OCI-LY1 (cell line): ENCODE results near the gene CLK2.

Experiments
- H2AFZ ChIP-seq: fragments of 200-600 bp; sonication (generic), shearing (Covaris generic); 2 replicates; pipeline ENCODE4 v1.6.0; 2014; ENCODE audit warnings: antibody characterized with exemption, mild to moderate bottlenecking, low read length
- H3F3A ChIP-seq: fragments of 200-600 bp; sonication (generic), shearing (Covaris generic); 2 replicates; pipeline ENCODE4 v1.6.0; 2014; ENCODE audit warnings: mild to moderate bottlenecking, antibody characterized with exemption, low read length, moderate library complexity; ENCODE audit not compliant: insufficient read depth
- H3K27ac ChIP-seq: fragments of 200-600 bp; sonication (generic); 2 replicates; pipeline ENCODE4 v1.5.1; 2014; ENCODE audit warnings: low read length, mixed run types, mild to moderate bottlenecking, low read depth; ENCODE audit not compliant: poor library complexity, severe bottlenecking
- H3K27me3 ChIP-seq: fragments of 200-600 bp; sonication (generic); 2 replicates; pipeline ENCODE4 v1.6.0; 2014; ENCODE audit warnings: antibody characterized with exemption, mild to moderate bottlenecking, low read length, moderate library complexity; ENCODE audit not compliant: insufficient read depth
- H3K36me3 ChIP-seq: fragments of 200-600 bp; sonication (generic); 2 replicates; pipeline ENCODE4 v1.6.1; 2014; ENCODE audit warnings: mild to moderate bottlenecking, antibody characterized with exemption, low read length, moderate library complexity, mixed read lengths; ENCODE audit not compliant: insufficient read depth
- H3K4me1 ChIP-seq: fragments of 200-600 bp; sonication (generic); 2 replicates; pipeline ENCODE4 v1.5.1; 2014; ENCODE audit warnings: mild to moderate bottlenecking, low read length, moderate library complexity; ENCODE audit not compliant: insufficient read depth, severe bottlenecking
- H3K4me2 ChIP-seq: fragments of 200-600 bp; sonication (generic), shearing (Covaris generic); 2 replicates; pipeline ENCODE4 v1.6.1; 2014; ENCODE audit warnings: low read length
- H3K4me3 ChIP-seq: fragments of 200-600 bp; sonication (generic); 2 replicates; pipeline ENCODE4 v1.5.1; 2014; ENCODE audit warnings: low read length, low read depth, mild to moderate bottlenecking, mixed read lengths; ENCODE audit not compliant: poor library complexity, severe bottlenecking
- H3K79me2 ChIP-seq: fragments of 200-600 bp; shearing (Covaris generic); 2 replicates; pipeline ENCODE4 v1.6.1; 2016; ENCODE audit warnings: mixed run types, low read length, mixed read lengths; ENCODE audit not compliant: insufficient read depth
- H3K9ac ChIP-seq: fragments of 200-600 bp; sonication (generic), shearing (Covaris generic); 2 replicates; pipeline ENCODE4 v1.6.1; 2014; ENCODE audit warnings: mild to moderate bottlenecking, low read length, mixed read lengths
- H3K9me2 ChIP-seq: fragments of 200-600 bp; sonication (generic), shearing (Covaris generic); 2 replicates; pipeline ENCODE4 v1.6.1; 2014; ENCODE audit warnings: low read depth, mild to moderate bottlenecking, low read length, mixed read lengths
- H3K9me3 ChIP-seq: fragments of 200-600 bp; shearing (Covaris generic); 2 replicates; pipeline ENCODE4 v1.6.1; 2014; ENCODE audit warnings: low read length, mixed read lengths
- H4K20me1 ChIP-seq: fragments of 200-600 bp; sonication (generic), shearing (Covaris generic); 2 replicates; pipeline ENCODE4 v1.6.0; 2016; ENCODE audit warnings: mild to moderate bottlenecking, low read length; ENCODE audit not compliant: insufficient read depth
- CTCF ChIP-seq: fragments of 200-600 bp; sonication (generic), shearing (Covaris generic); IDR thresholded peaks from 2 replicates; pipeline ENCODE4 v1.5.1; 2017; ENCODE audit warnings: mild to moderate bottlenecking, antibody characterized with exemption, low read length, moderate library complexity, mixed read lengths
- EZH2 ChIP-seq: fragments of 200-600 bp; sonication (generic), shearing (Covaris generic); IDR thresholded peaks from 2 replicates; pipeline ENCODE4 v1.8.0; 2017; ENCODE audit warnings: borderline replicate concordance, mixed run types, mild to moderate bottlenecking, antibody characterized with exemption, low read length, moderate library complexity, mixed read lengths

CLK2 gene

GRCh38 chr1:155260276-155260675, 13.0 kb downstream of the CLK2 start:
- H3K27me3 ChIP-seq, result no peaks in the 10 kb centered on the region
- H3K27ac ChIP-seq, result no peak overlapping the region
- peaks cover 49% of the 10 kb centered on the region for H3K36me3 ChIP-seq
- peaks cover 18% of the 10 kb centered on the region for H3F3A ChIP-seq
- peaks cover 27% of the 10 kb centered on the region for H3K4me1 ChIP-seq
- H3K9me3 ChIP-seq, result no peaks in the 10 kb centered on the region
- H3K9ac ChIP-seq, result no peak overlapping the region
- no peak overlapping the region for H3K4me3 ChIP-seq
- TF ChIP-seq EZH2, result no peak
- no peak for TF ChIP-seq CTCF
- H2AFZ ChIP-seq, result no peak overlapping the region
- no peaks in the 10 kb centered on the region for H3K9me2 ChIP-seq
- H3K79me2 ChIP-seq, result peaks cover 8% of the 10 kb centered on the region; the same call in 1 of the 2 replicates
- no peaks in the 10 kb centered on the region for H4K20me1 ChIP-seq
- H3K4me2 ChIP-seq, result no peak overlapping the region

- H3K4me2 ChIP-seq, result peak overlapping the region; percentile 86
These were observed 17.0 kb downstream of the CLK2 start for GRCh38 chr1:155256058-155256852.

GRCh38 chr1:155255243-155256007, 17.9 kb downstream of the CLK2 start, which contains the start of gene ENTREP3:
ENTREP3 (minus strand) TSS chr1:155255483; CDS start chr1:155254877, 606 bp downstream.
- Histone ChIP-seq H3K9me3 (no peaks in the 10 kb centered on the region), H3K9me2 (no peaks in the 10 kb centered on the region), H3K36me3 (peaks cover 21% of the 10 kb centered on the region; the same call in 1 of the 2 replicates), H3K4me3 (peak within 1 kb of the TSS; percentile 72), H3F3A (no peaks in the 10 kb centered on the region), H2AFZ (no peak within 1 kb of the TSS), H3K27ac (peak within 1 kb of the TSS; percentile 57), H3K79me2 (no peaks in the 10 kb centered on the region), H3K27me3 (no peaks in the 10 kb centered on the region), H3K9ac (peak within 1 kb of the TSS; percentile 68), H4K20me1 (no peaks in the 10 kb centered on the region), H3K4me2 (peak within 1 kb of the TSS; percentile 86), H3K4me1 (peaks cover 34% of the 10 kb centered on the region)
- no peak for TF ChIP-seq EZH2

More at GRCh38 chr1:155256058-155256852, 17.0 kb downstream of the CLK2 start:
- Histone ChIP-seq H3K27ac (peak overlapping the region; percentile 57), H3K4me3 (peak overlapping the region; percentile 72), H2AFZ (no peak overlapping the region), H3K36me3 (peaks cover 21% of the 10 kb centered on the region; the same call in 1 of the 2 replicates), H3F3A (no peaks in the 10 kb centered on the region), H3K79me2 (peaks cover 5% of the 10 kb centered on the region; the same call in 1 of the 2 replicates), H3K4me1 (peaks cover 36% of the 10 kb centered on the region), H3K9ac (peak overlapping the region; percentile 68; the same call in 1 of the 2 replicates), H3K9me2 (no peaks in the 10 kb centered on the region), H3K27me3 (no peaks in the 10 kb centered on the region), H3K9me3 (no peaks in the 10 kb centered on the region), H4K20me1 (no peaks in the 10 kb centered on the region)
- TF ChIP-seq CTCF (no peak), EZH2 (no peak)
